GM12864 (cell line): ENCODE data around the gene IL34.

Experiments used
- DNase-seq: peaks from one replicate; pipeline ENCODE4 v3.0.0-alpha.2; 2011; ENCODE audit warnings: low read depth
- H3K4me3 ChIP-seq: 2 replicates; pipeline ENCODE4 v1.5.1; 2011; ENCODE audit warnings: mild to moderate bottlenecking, low read depth, low read length, control low read depth
- TF ChIP-seq, protein P1 (sequence below): IDR thresholded peaks from 2 replicates; pipeline ENCODE4 v1.5.1; 2011; ENCODE audit warnings: low read depth, mild to moderate bottlenecking, moderate library complexity, low read length, control low read depth, inconsistent platforms; ENCODE audit errors: missing control alignments

Gene IL34

DNA sequence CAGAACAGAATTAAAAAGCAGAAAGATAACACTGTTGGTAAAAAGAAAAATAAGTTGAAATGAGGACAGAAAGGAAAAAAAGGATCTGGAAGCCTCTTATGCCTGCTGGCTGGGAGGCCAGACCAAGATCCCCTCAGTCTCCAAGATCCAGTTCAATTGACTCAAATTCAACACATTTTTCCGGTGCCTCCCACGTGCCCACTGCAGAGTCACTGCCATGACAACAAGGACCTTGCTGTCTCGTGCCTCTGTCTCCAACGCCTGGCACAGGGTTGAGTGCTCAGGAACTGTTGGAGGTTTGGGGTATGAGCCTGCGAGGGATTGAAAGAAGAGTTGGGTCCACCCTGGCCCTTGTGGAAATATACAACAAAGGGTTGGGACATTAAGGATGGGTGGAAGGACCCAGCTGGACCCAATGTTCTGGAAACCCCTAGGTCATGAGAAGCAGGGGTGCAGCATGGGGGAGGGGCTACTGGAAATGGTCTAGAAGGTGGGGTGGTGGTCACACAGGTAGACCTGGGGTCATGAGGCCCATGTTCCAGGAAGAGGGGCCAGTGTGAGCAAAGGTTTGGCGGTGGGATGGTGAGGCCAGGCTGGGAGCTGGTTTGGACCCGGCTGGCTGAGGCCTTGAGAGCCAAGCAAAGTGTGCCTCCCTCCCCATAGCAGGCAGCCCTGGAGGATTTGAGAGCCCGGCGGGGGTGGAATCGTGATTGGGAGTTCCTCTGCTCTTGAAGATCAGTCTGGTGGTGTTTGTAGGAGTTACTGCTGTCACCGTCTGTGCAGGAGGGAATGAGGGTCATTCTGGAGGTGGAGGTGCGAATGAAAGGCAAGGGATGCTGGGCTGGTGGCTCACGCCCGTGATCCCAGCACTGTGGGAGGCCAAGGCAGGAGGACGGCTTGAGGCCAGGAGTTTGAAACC, 1.3 kb downstream of the IL34 start:
- TF ChIP-seq, protein P1, sequence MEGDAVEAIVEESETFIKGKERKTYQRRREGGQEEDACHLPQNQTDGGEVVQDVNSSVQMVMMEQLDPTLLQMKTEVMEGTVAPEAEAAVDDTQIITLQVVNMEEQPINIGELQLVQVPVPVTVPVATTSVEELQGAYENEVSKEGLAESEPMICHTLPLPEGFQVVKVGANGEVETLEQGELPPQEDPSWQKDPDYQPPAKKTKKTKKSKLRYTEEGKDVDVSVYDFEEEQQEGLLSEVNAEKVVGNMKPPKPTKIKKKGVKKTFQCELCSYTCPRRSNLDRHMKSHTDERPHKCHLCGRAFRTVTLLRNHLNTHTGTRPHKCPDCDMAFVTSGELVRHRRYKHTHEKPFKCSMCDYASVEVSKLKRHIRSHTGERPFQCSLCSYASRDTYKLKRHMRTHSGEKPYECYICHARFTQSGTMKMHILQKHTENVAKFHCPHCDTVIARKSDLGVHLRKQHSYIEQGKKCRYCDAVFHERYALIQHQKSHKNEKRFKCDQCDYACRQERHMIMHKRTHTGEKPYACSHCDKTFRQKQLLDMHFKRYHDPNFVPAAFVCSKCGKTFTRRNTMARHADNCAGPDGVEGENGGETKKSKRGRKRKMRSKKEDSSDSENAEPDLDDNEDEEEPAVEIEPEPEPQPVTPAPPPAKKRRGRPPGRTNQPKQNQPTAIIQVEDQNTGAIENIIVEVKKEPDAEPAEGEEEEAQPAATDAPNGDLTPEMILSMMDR, result no peak
- no peak for DNase-seq
- H3K4me3 ChIP-seq, result no peak overlapping the region

DNA sequence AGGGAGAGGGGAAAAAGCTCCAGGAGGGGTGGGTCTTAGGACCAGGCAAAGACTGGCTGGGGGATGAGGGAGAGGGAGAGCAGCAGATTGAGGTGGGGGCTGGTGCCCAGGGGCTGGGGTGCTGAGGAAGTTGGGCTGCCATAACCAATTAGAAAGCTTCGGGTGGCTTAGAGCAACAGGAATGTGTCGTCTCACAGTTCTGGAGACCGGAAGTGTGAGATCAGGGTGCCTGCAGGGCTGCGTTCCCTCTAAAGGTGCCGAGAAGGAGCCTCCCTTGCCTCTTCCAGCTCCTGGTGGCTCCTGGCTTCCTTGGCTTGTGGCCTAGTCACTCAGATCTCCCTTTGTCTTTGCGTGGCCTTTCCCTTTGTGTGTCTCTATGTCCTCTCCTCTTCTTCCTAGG, 2.2 kb downstream of the IL34 start:
- TF ChIP-seq, protein P1, result no peak
- no peak for DNase-seq
- H3K4me3 ChIP-seq, result no peak overlapping the region

DNA sequence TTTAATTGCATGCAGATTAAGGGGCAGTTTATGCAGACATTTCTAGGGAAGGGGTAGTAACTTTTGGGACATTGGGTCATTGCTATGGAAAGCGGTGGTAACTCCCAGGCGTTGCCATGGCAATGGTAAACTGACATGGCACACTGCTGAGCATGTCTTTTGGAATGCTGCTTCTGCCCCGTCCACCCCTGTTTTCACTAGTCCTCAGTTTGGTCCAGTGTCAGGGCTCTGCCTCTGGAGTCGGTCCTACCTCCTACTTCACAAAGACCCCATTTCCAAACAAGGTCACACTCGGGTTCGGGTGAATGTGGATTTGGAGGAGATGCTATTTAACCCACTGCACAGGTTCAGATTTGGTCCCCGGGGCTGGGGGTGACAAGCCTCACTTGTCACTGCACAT, 2.9 kb downstream of the IL34 start:
- no peak overlapping the region for H3K4me3 ChIP-seq
- TF ChIP-seq, protein P1, result no peak
- DNase-seq, result no peak

DNA sequence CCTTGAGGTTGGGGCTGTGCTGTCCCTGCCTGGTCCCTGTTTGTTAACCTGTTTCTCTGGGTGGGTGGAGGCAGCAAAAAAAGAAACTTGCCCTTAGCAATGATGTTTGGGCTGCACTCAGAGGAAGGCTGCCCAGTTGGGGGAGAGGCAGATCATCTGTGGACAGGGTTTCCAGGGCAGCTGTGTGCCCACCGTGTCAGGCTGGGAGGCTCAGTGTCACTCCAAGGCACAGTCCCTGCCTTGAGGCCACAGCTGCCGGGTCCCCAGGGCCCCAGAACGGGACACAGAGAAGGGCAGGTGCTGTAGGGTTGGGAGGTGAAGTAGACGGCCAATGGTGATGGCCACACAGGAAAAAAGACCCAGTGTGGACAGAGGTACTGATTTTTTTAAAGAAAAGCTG, 3.9 kb downstream of the IL34 start:
- TF ChIP-seq, protein P1, result no peak
- no peak for DNase-seq
- no peak overlapping the region for H3K4me3 ChIP-seq

DNA sequence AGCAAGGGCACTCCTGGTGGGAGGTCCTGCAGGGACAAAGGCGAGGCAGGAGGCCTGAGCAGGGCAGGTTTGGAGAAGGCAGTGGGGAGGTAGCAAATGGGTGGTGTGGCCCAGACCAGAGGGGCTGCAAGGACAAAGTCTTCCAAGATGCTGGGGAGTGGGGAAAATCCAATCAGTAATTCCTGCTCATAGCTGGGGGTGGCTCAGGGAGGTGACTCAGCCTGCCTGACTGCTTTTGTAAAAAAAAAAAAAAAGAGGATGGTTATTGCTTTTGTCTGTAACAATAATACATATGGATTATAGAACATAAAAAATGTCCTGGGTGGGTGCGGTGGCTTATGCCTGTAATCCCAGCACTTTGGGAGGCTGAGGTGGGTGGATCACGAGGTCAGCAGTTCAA, 5.2 kb downstream of the IL34 start:
- no peak for DNase-seq
- TF ChIP-seq, protein P1, result no peak
- H3K4me3 ChIP-seq, result no peak overlapping the region

DNA sequence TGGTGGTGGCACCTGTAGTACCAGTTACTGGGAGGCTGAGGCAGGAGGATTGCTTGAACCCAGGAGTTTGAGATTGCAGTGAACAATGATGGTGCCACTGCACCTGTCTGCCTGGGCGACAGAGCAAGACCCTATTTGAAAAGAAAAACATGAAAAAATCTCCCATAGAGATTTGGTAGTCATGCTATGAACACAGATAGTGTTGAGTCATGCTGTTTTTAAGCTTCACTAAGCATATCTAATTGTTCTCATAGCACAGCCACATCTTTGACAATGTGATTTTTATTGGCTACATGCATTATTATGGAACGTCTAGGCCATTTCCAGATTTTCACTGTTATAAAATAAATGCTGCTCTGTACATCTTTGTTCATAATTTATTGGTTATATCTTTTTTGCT, 6.0 kb downstream of the IL34 start:
- no peak for DNase-seq
- TF ChIP-seq, protein P1, result no peak
- no peak overlapping the region for H3K4me3 ChIP-seq

DNA sequence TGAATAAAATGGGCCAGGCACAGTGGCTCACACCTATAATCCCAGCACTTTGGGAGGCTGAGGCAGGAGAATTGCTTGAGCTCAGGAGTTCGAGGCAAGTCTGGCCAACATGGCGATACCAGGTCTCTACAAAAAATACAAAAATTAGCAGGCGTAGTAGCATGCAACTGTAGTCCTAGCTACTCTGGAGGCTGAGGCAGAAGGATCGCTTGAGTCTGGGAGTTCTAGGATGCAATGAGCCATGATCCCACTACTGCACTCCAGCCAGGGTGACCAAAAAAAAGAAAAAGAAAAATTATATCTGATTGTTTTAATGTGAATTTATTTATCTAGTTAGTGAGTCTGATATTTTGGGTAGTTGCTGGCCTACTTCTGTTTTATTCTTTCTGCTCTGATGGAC, 7.0 kb downstream of the IL34 start:
- TF ChIP-seq, protein P1, result no peak
- DNase-seq, result no peak

More for the DNA sequence above, 7.0 kb downstream of the IL34 start:
- no peak overlapping the region for H3K4me3 ChIP-seq
